22Rv1 (cell line): Measurements from ENCODE around the gene KCNH6.

ENCODE experiments used
- ZFX ChIP-seq: fragments of 450-650 bp; IDR thresholded peaks from 2 replicates; pipeline ENCODE4 v1.6.1; 2017; ENCODE audit warnings: antibody characterized with exemption, borderline replicate concordance
- TF ChIP-seq, protein P1 (sequence below): fragments of 450-650 bp; IDR thresholded peaks from 2 replicates; pipeline ENCODE4 v1.5.1; 2017; ENCODE audit warnings: mild to moderate bottlenecking

DNA sequence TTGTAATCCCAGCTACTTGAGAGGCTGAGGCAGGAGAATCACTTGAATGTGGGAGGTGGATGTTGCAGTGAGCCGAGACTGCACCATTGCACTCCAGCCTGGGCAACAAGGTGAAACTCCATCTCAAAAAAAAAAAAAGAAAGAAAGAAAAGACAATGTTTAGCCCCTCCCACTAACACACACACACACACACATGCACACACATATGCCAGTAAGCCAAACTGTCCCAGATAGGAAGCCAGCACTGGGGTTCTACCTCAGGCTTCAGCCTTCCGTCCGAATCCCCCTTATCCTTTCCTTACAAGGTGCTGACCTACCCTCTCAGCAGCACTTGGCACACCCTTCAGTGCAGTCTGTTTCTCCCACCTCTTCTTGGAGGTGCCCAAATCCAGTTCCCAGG is 8.7 kb upstream of the KCNH6 start:
- TF ChIP-seq, protein P1, sequence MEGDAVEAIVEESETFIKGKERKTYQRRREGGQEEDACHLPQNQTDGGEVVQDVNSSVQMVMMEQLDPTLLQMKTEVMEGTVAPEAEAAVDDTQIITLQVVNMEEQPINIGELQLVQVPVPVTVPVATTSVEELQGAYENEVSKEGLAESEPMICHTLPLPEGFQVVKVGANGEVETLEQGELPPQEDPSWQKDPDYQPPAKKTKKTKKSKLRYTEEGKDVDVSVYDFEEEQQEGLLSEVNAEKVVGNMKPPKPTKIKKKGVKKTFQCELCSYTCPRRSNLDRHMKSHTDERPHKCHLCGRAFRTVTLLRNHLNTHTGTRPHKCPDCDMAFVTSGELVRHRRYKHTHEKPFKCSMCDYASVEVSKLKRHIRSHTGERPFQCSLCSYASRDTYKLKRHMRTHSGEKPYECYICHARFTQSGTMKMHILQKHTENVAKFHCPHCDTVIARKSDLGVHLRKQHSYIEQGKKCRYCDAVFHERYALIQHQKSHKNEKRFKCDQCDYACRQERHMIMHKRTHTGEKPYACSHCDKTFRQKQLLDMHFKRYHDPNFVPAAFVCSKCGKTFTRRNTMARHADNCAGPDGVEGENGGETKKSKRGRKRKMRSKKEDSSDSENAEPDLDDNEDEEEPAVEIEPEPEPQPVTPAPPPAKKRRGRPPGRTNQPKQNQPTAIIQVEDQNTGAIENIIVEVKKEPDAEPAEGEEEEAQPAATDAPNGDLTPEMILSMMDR = no peak
- TF ChIP-seq ZFX = no peak
